Fibroblast of skin of right biceps (primary cell): Measurements from ENCODE around the gene ACIN1.

Experiments used
- DNase-seq: peaks from one replicate; pipeline ENCODE4 v3.0.0-alpha.2; 2013

ACIN1 gene

GRCh38 chr14:23009483-23009938 is 85.4 kb downstream of the ACIN1 start:
- DNase-seq: no peak

GRCh38 chr14:23008831-23009230 is 86.1 kb downstream of the ACIN1 start:
- DNase-seq: no peak
